MCF 10A (cell line): ENCODE results near the gene ELFN1. TPM values are rescaled to one million over a fixed set of nuclear protein-coding genes. Genes with fewer than 3 reads are reported as not detected.
"Not testable (repeated sequence)": the region's sequence is repeated elsewhere in the genome, so short reads cannot be mapped to it uniquely, and the experiment has no call there.

Experiments
- BruUV-seq: library from RNA; stranded (reverse); fragments of 400-500 nt; replicated peaks from 2 replicates; lab custom pipeline; 2021; lab: Mats Ljungman, UMichigan
- CTCF ChIA-PET: fragments of 300-600 bp; sonication (Branson Sonifier 250); formaldehyde crosslinking; extraction: SDS; loops from one replicate; lab custom pipeline; 2021; ENCODE audit warnings: antibody characterized with exemption, inconsistent platforms; lab: Yijun Ruan, JAX
- POLR2A ChIA-PET: fragments of 300-600, 350-650 bp; sonication (Branson Sonifier 250); formaldehyde crosslinking; extraction: SDS; loops from one replicate; lab custom pipeline; 2020; ENCODE audit warnings: antibody characterized with exemption, inconsistent platforms; lab: Yijun Ruan, JAX
- DNase-seq: peaks from one replicate; pipeline ENCODE4 v3.0.0-alpha.2; 2018; ENCODE audit not compliant: unreplicated experiment
- H3K27ac Mint-ChIP-seq: one replicate; pipeline ENCODE4 v1.8.0; 2022; ENCODE audit warnings: mild to moderate bottlenecking, low read depth, mixed read lengths; ENCODE audit not compliant: unreplicated experiment
- H3K27me3 Mint-ChIP-seq: one replicate; pipeline ENCODE4 v1.8.0; 2022; ENCODE audit warnings: mixed read lengths; ENCODE audit not compliant: insufficient read depth, unreplicated experiment
- H3K36me3 Mint-ChIP-seq: one replicate; pipeline ENCODE4 v1.8.0; 2022; ENCODE audit warnings: mild to moderate bottlenecking, moderate library complexity, mixed read lengths; ENCODE audit not compliant: insufficient read depth, unreplicated experiment
- H3K4me1 Mint-ChIP-seq: one replicate; pipeline ENCODE4 v1.8.0; 2022; ENCODE audit warnings: mixed read lengths; ENCODE audit not compliant: insufficient read depth, unreplicated experiment
- H3K4me3 Mint-ChIP-seq: one replicate; pipeline ENCODE4 v1.8.0; 2022; ENCODE audit warnings: mild to moderate bottlenecking, moderate library complexity, mixed read lengths; ENCODE audit not compliant: unreplicated experiment
- H3K9me3 Mint-ChIP-seq: one replicate; pipeline ENCODE4 v1.8.0; 2022; ENCODE audit warnings: mixed read lengths; ENCODE audit not compliant: unreplicated experiment
- CTCF ChIP-seq: fragments of 200-600 bp; IDR thresholded peaks from one replicate; pipeline ENCODE4 v1.8.0; 2022; ENCODE audit warnings: antibody characterized with exemption, mild to moderate bottlenecking; ENCODE audit not compliant: unreplicated experiment
- intact Hi-C: fragments of 100-400 bp; cut with micrococcal nuclease; formaldehyde crosslinking; loops from 2 replicates; pipeline ENCODE4 v1.14.1; 2022
- total RNA-seq: library from RNA; stranded (reverse); gene quantifications from 2 replicates; pipeline ENCODE4 v1.2.3, GENCODE V29; 2022

The ELFN1 gene
- total RNA-seq, 1 experiment from 2014 or later: not detected

- H3K27me3 Mint-ChIP-seq: peaks cover 21% of the 10 kb centered on the region
- H3K4me1 Mint-ChIP-seq: peaks cover 5% of the 10 kb centered on the region
- no peaks in the 10 kb centered on the region for H3K9me3 Mint-ChIP-seq
- CTCF ChIA-PET: interaction anchor here (0.6 kb wide), 1 partner anchor 72 kb away, joined by 4 read pairs; no protein-coding TSS in a partner anchor
- BruUV-seq: no TSS peak
- H3K4me3 Mint-ChIP-seq: no peak overlapping the region
- TF ChIP-seq CTCF: no peak
- POLR2A ChIA-PET: no interaction called here
- intact Hi-C loops: no loop called here
- H3K27ac Mint-ChIP-seq: no peak overlapping the region
- no peaks in the 10 kb centered on the region for H3K36me3 Mint-ChIP-seq
- no peak for DNase-seq
Observed at GRCh38 chr7:1717095-1717483, 47.0 kb downstream of the ELFN1 start.

- ChIA-PET POLR2A (no interaction called here), CTCF (interaction anchor here (0.6 kb wide), 1 partner anchor 11 kb away, joined by 3 read pairs; no protein-coding TSS in a partner anchor)
- intact Hi-C loops: no loop called here
- Mint-ChIP-seq H3K4me3 (no peak overlapping the region), H3K4me1 (peaks cover 5% of the 10 kb centered on the region), H3K27ac (no peak overlapping the region), H3K36me3 (no peaks in the 10 kb centered on the region), H3K27me3 (peaks cover 21% of the 10 kb centered on the region), H3K9me3 (no peaks in the 10 kb centered on the region)
- DNase-seq: no peak
- TF ChIP-seq CTCF: no peak
- no TSS peak for BruUV-seq
Observed at GRCh38 chr7:1717903-1718676, 48.0 kb downstream of the ELFN1 start.

- CTCF ChIA-PET: interaction anchor here (0.6 kb wide), 2 partner anchors 12 to 344 kb away, joined by 3 read pairs; no protein-coding TSS in a partner anchor
- POLR2A ChIA-PET, H3K4me1 Mint-ChIP-seq, BruUV-seq, H3K27ac Mint-ChIP-seq, intact Hi-C loops, DNase-seq, H3K4me3 Mint-ChIP-seq, H3K9me3 Mint-ChIP-seq, H3K36me3 Mint-ChIP-seq: not testable (repeated sequence)
- H3K27me3 Mint-ChIP-seq: peaks cover 21% of the 10 kb centered on the region
Observed at GRCh38 chr7:1718850-1719249, 48.8 kb downstream of the ELFN1 start.

- H3K9me3 Mint-ChIP-seq, H3K4me1 Mint-ChIP-seq, intact Hi-C loops, H3K27ac Mint-ChIP-seq, POLR2A ChIA-PET, H3K4me3 Mint-ChIP-seq, DNase-seq, BruUV-seq, H3K36me3 Mint-ChIP-seq: not testable (repeated sequence)
- CTCF ChIA-PET: interaction anchor here (0.6 kb wide), 1 partner anchor 343 kb away, joined by 3 read pairs; no protein-coding TSS in a partner anchor
- peaks cover 22% of the 10 kb centered on the region for H3K27me3 Mint-ChIP-seq
Observed at GRCh38 chr7:1719256-1719655, 49.2 kb downstream of the ELFN1 start.

- no TSS peak for BruUV-seq
- H3K4me1 Mint-ChIP-seq: peaks cover 5% of the 10 kb centered on the region
- ChIA-PET POLR2A (no interaction called here), CTCF (interaction anchor here (0.5 kb wide), 1 partner anchor 56 kb away, joined by 3 read pairs; no protein-coding TSS in a partner anchor)
- no peak overlapping the region for H3K4me3 Mint-ChIP-seq
- no peaks in the 10 kb centered on the region for H3K9me3 Mint-ChIP-seq
- no peaks in the 10 kb centered on the region for H3K36me3 Mint-ChIP-seq
- intact Hi-C loops: no loop called here
- no peak overlapping the region for H3K27ac Mint-ChIP-seq
- no peak for TF ChIP-seq CTCF
- peaks cover 29% of the 10 kb centered on the region for H3K27me3 Mint-ChIP-seq
- DNase-seq: no peak
Observed at GRCh38 chr7:1719913-1720312, 49.8 kb downstream of the ELFN1 start.
